ENCODE results near the gene PPARA.

The PPARA gene

GRCh38 chr22:46224898-46225290 is 74.6 kb downstream of the PPARA start:
- TF ChIP-seq CTCF (IDR thresholded peaks at IDR 0.05; ENCODE audit: control insufficient read depth, extremely low read depth, insufficient read depth) = no peak
- no peak for DNase-seq (ENCODE audit: low read depth)
- H3K4me3 ChIP-seq (ENCODE audit: low read depth, low read length) = no peak overlapping the region

GRCh38 chr22:46225631-46226030 is 75.3 kb downstream of the PPARA start:
- DNase-seq (ENCODE audit: low read depth) = no peak
- H3K4me3 ChIP-seq (ENCODE audit: low read depth, low read length) = no peak overlapping the region
- no peak for TF ChIP-seq CTCF (IDR thresholded peaks at IDR 0.05; ENCODE audit: control insufficient read depth, extremely low read depth, insufficient read depth)

- no peak for TF ChIP-seq CTCF (IDR thresholded peaks at IDR 0.05; ENCODE audit: control insufficient read depth, extremely low read depth, insufficient read depth)
- DNase-seq (ENCODE audit: low read depth) = no peak
- no peak overlapping the region for H3K4me3 ChIP-seq (ENCODE audit: low read depth, low read length)
Measured at GRCh38 chr22:46226577-46226976, 76.3 kb downstream of the PPARA start.

- no peak for TF ChIP-seq CTCF (IDR thresholded peaks at IDR 0.05; ENCODE audit: control insufficient read depth, extremely low read depth, insufficient read depth)
- DNase-seq (ENCODE audit: low read depth) = no peak
- no peak overlapping the region for H3K4me3 ChIP-seq (ENCODE audit: low read depth, low read length)
Measured at GRCh38 chr22:46229701-46230100, 79.4 kb downstream of the PPARA start.

- H3K4me3 ChIP-seq (ENCODE audit: low read depth, low read length) = no peak overlapping the region
- no peak for DNase-seq (ENCODE audit: low read depth)
- no peak for TF ChIP-seq CTCF (IDR thresholded peaks at IDR 0.05; ENCODE audit: control insufficient read depth, extremely low read depth, insufficient read depth)
Measured at GRCh38 chr22:46230262-46230901, 80.1 kb downstream of the PPARA start.

- no peak overlapping the region for H3K4me3 ChIP-seq (ENCODE audit: low read depth, low read length)
- DNase-seq (ENCODE audit: low read depth) = no peak
- TF ChIP-seq CTCF (IDR thresholded peaks at IDR 0.05; ENCODE audit: control insufficient read depth, extremely low read depth, insufficient read depth) = no peak
Measured at GRCh38 chr22:46233231-46233630, 82.9 kb downstream of the PPARA start.

GRCh38 chr22:46234969-46235368 is 84.6 kb downstream of the PPARA start:
- TF ChIP-seq CTCF (IDR thresholded peaks at IDR 0.05; ENCODE audit: control insufficient read depth, extremely low read depth, insufficient read depth) = no peak
- no peak for DNase-seq (ENCODE audit: low read depth)
- no peak overlapping the region for H3K4me3 ChIP-seq (ENCODE audit: low read depth, low read length)
